Esophagus mucosa (tissue), 1 donor: ENCODE data around the gene PLCD4. TPM values are rescaled to one million over a fixed set of nuclear protein-coding genes. Genes with fewer than 3 reads are reported as not detected.

ENCODE experiments used
- ATAC-seq: fragments of 200-7000 bp; cut with Tn5 transposase; one replicate; pipeline ENCODE4 v1.9.1; 2020
- total RNA-seq: library from RNA; stranded (reverse); gene quantifications from one replicate; pipeline ENCODE4 v1.2.4, GENCODE V29; 2023
- donor health status: DM: yes; HTN: yes; CAD: no.

Gene PLCD4
- total RNA-seq = 5.7 TPM

GRCh38 chr2:218607436-218608115, at the start of gene PLCD4:
TSS of gene PLCD4 (plus strand) at chr2:218607899. CDS start at chr2:218615740, 7,841 bp downstream.
- peak; percentile 70 for ATAC-seq

DNA sequence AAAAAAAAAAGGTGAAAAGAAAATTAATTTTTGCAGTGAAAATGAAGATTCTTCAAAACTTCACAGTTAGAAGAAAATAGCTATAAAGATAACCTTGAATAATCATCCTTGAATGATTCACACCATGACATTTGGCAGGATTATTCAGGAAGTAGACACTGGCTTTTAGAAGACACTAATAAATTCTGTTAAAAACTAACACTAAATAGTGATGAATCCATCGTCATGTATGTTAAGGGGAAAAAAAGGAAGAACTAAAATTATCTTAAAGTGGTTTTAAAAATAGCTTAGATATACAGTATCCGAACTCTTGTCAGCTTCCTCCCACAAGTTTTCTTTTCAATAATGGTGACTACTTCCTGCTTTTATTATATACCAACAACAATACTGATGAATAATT, 49.8 kb upstream of the PLCD4 start:
- no peak for ATAC-seq

DNA sequence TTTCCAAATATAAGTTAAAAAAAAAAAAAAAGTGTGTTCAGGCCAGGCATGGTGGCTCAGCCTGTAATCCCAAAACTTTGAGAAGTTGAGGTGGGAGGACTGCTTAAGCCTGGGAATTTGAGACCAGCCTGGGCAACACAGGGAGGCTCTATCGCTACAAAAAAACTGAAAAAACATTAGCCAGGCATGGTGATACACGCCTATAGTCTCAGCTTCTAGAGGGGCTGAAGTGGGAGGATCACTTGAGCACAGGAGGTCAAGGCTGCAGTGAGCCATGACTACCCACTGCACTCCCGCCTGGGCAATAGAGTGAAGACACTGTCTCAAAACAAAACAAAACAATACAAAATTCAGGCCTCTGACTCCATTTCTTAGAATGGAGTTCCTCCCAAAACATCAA, 48.7 kb upstream of the PLCD4 start:
- no peak for ATAC-seq

DNA sequence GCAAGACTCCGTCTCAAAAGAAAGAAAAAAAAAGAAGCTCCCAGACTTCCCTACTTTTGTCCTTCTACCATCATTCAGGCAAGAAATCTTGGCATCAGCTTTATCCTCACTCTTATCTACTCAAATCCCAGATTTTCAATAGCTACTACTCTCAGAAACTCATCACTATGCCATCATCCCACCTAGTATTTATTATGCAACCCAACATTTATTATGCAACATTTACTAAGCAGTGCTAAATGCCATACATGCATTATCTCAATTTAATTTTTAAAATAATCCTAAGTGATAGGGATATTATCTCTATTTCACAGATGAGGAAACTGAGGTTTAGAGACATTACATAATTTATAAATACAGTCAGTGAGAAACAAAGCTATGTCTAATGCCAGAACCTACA, 43.6 kb upstream of the PLCD4 start:
- no peak for ATAC-seq

- ATAC-seq = no peak
Observed at GRCh38 chr2:218566296-218566695, 41.4 kb upstream of the PLCD4 start.

DNA sequence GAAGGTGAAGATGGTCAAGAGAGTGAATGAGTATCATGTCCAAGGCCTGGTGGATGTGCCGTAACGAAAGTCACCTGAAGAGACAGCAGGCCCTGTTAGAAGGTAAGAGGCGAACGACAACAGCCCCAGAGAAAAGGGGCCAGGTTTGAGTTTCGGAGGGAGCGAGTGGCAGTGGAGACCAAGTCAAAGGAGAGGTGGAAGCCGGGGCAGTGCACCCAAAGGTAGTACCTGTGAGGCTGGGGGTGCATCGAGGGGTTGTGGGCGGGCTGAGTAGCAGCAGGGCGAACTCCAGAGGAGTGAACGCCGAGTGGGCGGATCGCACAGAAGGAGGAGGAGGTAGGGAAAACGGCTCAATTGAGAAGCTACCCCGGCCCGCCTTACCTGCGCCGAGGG, 39.9 kb upstream of the PLCD4 start:
- peak; percentile 62 for ATAC-seq

- ATAC-seq = peak; percentile 99
Observed at GRCh38 chr2:218568190-218569037, 39.3 kb upstream of the PLCD4 start, which contains the start of the genes CNOT9 and USP37. TSS of gene CNOT9 (plus strand) at chr2:218568839. CDS start at chr2:218568955, 116 bp downstream. TSS of gene USP37 (minus strand) at chr2:218568351. CDS start at chr2:218558653, 9,698 bp downstream.

DNA sequence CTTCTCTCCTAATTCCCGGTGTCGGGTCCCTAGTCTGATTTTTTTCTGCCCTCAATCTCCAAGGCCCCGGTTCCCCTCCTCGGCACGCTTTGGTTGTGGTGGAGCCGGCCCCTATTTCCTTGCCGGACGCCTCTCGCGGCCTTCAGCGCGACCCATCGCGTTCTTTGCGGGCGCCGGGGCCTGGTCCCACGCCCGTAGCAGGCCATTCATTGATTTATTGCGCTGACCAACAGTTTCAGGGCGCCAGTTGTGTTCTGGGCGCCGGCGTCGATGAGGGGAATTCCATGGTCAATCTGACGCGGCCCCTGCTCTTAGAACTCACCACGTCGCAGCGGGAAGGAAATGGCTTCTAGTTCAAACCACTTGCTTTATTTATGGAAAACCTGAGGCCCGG, 38.7 kb upstream of the PLCD4 start:
- ATAC-seq = peak; percentile 5

DNA sequence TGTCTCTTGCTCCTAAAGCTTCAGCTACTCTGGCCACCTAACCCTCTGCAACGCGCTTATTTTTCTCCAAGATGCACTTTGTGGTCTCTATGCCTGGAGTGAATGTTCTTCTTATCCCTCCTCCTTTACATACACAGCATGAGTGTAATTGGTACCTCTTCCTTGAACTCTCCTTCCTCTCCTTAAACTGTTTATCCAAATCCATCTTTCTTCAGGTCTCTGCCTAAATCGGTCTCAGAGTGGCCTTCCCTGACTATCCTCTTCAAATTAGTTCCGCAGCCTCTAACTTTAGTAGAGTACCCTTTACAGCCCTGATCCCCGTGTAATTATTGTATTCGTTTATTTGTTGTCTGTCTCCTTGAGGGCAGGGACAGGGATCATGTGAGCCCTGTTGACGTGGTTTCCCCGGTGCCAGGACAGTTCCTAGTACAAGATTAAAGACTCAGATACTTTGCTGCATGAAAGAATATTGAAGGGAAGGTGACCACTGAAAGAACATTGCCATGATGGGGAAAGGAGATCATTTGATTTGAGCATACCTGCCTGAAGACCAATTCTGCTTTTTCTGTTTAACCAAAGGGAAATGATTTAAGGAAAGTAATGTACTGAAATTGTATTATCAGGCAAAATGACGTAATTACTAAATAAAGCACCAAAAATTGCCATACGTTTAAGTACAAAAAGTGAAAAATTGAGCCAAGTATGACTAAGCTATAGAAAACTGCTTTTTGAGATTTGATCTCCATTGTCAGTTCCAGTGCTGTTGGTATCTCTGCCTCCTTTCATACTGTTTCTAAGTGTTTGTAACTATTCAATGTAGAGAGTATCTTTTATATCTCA, 37.8 kb upstream of the PLCD4 start:
- ATAC-seq = no peak

- ATAC-seq = no peak
Observed at GRCh38 chr2:218570850-218571249, 36.8 kb upstream of the PLCD4 start.

DNA sequence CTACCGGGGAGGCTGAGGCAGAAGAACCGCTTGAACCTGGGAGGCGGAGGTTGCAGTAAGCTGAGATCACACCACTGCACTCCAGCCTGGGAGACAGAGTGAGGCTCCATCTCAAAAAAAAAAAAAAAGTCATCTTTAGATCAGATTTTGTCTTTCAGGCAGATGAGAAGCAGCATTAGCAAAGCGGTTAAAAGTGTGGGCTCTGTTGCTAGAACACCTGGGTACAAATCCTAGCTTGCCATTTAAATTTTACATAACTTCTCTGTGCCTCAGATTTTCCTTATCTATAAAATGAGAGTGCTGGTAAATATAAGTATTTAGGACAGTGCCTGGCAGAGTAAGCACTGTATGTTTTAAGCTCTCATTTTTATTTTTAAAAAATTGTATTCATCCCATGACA, 30.8 kb upstream of the PLCD4 start:
- no peak for ATAC-seq

DNA sequence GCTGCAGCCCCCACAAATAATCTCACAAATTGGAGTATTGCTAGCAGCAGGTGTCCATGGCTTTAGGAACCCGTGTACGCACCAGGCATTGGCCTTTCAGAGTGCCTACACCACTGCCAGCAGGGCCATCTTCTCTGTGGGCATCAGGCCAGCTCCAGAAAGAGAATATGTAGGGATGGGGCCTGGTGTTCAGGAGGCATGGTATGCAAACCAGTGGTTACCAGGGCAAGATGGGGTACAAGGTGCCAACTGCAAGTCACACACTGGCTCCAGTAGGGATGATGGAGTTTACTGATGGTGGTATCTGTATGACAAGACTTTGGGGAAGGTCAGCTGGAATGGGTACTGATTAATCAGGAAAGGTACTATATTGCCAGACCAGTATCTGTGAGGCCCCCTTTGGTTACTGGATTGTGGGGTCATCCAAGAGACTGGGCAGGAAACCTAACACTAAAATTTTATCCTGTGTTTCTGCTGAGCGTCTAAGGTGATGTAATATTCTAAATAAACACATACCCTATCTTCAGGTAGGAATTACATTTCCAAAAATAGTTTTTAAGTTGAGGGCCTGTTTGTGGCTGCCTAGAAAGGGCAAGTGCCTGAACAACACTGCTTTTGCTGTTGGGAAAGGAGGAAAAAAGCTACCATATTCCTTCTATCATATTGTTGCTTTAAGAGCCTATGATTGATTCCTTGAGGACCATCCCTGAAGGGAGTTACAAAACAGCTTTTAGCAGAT, 30.0 kb upstream of the PLCD4 start:
- ATAC-seq = no peak

GRCh38 chr2:218578272-218578877, 29.3 kb upstream of the PLCD4 start:
- no peak for ATAC-seq

DNA sequence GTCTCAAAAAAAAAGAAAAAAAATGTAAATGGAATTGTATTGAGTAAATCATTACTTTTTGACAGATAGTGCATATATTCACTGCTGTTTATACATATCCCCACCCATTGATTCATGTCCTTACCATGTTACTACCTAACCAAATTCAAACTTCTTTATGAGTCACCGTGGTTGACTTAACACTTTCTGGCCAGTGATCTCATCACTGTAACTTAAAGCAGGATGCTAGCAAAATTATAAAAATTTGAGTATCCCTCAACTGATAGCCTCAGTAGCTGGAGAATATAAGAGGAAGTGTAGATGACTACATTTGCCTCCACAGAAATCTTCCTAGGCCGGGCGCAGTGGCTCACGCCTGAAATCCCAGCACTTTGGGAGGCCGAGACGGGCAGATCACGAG, 25.6 kb upstream of the PLCD4 start:
- ATAC-seq = peak; percentile 76

DNA sequence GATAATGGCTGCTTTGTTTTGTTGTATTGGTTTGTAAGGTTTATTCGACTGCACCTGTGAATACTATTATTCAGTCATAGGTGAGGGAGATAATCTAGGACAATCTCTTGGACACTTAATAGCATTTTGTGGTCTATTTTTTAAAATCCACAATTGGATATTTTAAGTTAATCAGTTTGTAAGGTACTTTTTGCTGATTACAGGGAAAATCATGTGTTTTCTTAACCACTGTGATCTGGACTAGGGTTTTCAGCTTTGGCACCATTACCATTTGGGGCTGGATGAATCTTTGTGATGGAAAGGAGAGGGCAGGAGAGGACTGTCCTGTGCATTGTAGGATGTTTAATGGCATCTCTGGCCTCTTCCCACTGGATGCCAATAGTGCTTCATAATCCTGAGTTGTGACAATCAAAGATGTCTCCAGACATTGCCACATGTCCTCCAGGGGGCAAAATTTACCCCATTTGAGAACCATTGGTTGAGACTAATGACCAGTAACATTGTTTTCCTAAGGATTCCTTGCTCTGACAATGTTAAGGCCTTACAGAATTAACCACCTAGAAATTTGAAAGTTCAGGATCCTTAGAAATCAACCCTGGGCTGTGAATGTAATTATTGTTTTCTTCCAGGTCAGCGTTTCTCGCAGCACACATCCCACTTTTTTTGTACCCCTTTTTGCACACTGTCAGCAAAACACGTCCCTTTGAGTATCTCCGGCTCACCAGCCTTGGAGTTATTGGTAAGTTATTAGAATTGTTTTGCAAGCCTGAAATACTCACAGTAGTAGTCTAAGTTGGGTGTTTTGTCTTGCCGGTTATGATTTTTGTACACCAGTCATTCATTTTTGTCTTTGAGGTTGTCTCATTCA, 23.5 kb upstream of the PLCD4 start:
- no peak for ATAC-seq

- no peak for ATAC-seq
Observed at GRCh38 chr2:218585541-218585940, 22.2 kb upstream of the PLCD4 start.

DNA sequence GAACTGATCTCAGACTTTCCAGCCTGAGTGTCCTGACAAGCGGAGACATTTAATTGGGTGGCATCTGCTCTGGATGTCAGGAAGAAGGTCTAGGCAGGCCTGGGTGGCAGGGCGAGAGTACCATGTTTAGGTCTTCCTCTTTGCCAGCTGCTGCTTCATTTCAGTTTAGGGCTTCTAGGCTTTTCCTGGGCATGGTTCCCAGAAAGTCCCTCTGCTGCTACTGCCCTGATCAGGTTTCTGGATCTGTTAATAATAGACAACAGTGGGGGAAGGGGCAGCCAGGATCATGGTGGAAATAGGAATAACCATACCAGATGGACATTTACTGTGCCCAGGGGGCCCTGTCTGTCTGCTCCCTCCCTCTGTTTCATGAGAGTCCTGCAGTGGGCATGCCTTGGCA, 2.3 kb upstream of the PLCD4 start:
- no peak for ATAC-seq

GRCh38 chr2:218615868-218616315, 8.2 kb downstream of the PLCD4 start:
- ATAC-seq = no peak

GRCh38 chr2:218618102-218618860, 10.6 kb downstream of the PLCD4 start:
- ATAC-seq = no peak

DNA sequence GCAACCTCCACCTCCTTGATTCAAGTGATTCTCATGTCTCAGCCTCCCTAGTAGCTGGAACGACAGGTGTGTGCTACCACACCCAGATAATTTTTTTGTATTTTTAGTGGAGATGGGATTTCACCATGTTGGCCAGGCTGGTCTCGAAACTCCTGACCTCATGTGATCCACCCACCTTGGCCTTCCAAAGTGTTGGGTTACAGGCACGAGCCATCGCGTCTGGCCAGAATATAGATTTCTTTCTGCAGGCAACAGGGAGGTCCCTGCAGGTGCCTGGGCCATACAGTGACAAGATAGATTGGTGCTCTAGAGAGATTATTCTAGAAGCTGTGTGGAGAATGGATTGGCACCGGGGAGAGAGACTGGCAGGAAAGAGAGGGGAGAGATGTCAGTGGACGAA, 13.3 kb downstream of the PLCD4 start:
- ATAC-seq = no peak
